CD4-positive, alpha-beta memory T cell (primary cell): ENCODE data around the gene TMX3. TPM values are rescaled to one million over a fixed set of nuclear protein-coding genes. Genes with fewer than 3 reads are reported as not detected.
A peak's percentile ranks its signal among the peaks of the same experiment; 100 is the strongest.

Source experiments
- CTCF ChIA-PET: fragments of 350-600 bp; sonication (Branson Sonifier 250); formaldehyde crosslinking; loops from one replicate; lab custom pipeline; 2021; ENCODE audit warnings: inconsistent platforms; ENCODE audit not compliant: partially characterized antibody; lab: Charles Lee
- POLR2A ChIA-PET: fragments of 350-600 bp; sonication (Branson Sonifier 250); formaldehyde crosslinking; loops from one replicate; lab custom pipeline; 2021; ENCODE audit not compliant: partially characterized antibody; lab: Charles Lee
- DNase-seq, 5 donors: peaks; one replicate each; pipeline versions ENCODE4 v3.0.0 to v3.0.0-alpha.2; 2020 to 2022; ENCODE audit warnings: mixed read lengths in 1 of 5
- H3K27ac ChIP-seq: one replicate; pipeline ENCODE4 v1.7.0; 2013; ENCODE audit warnings: low read depth, low read length
- H3K27me3 ChIP-seq: 2 replicates; pipeline ENCODE4 v1.7.0; 2013; ENCODE audit warnings: mild to moderate bottlenecking, low read length, moderate library complexity; ENCODE audit not compliant: insufficient read depth
- H3K36me3 ChIP-seq: 2 replicates; pipeline ENCODE4 v1.7.0; 2013; ENCODE audit warnings: mild to moderate bottlenecking, low read length, moderate library complexity; ENCODE audit not compliant: insufficient read depth
- H3K4me1 ChIP-seq: 2 replicates; pipeline ENCODE4 v1.7.0; 2013; ENCODE audit warnings: mild to moderate bottlenecking, low read length, moderate library complexity; ENCODE audit not compliant: insufficient read depth
- H3K4me3 ChIP-seq, 2 donors: one replicate each; pipeline ENCODE4 v1.7.0; 2013; ENCODE audit warnings: low read length in 2 of 2, mild to moderate bottlenecking in 1 of 2
- H3K9me3 ChIP-seq, 2 donors: one replicate each; pipeline ENCODE4 v1.7.0; 2013; ENCODE audit warnings: low read length in 2 of 2, control low read depth in 1 of 2; ENCODE audit not compliant: control insufficient read depth in 1 of 2
- H3K27ac Mint-ChIP-seq, 7 donors: one replicate each; pipeline ENCODE4 v1.8.0; 2020 to 2021; ENCODE audit warnings: mixed read lengths in 7 of 7, mild to moderate bottlenecking in 6 of 7, inconsistent platforms in 3 of 7, moderate library complexity in 3 of 7
- H3K27me3 Mint-ChIP-seq, 2 donors: one replicate each; pipeline ENCODE4 v1.8.0; 2020 to 2021; ENCODE audit warnings: mixed read lengths in 2 of 2
- H3K36me3 Mint-ChIP-seq, 2 donors: one replicate each; pipeline ENCODE4 v1.8.0; 2020 to 2021; ENCODE audit warnings: mixed read lengths in 2 of 2, inconsistent platforms in 1 of 2, mild to moderate bottlenecking in 1 of 2
- H3K4me1 Mint-ChIP-seq, 4 donors: one replicate each; pipeline ENCODE4 v1.8.0; 2020 to 2021; ENCODE audit warnings: mixed read lengths in 4 of 4, mild to moderate bottlenecking in 1 of 4
- H3K4me3 Mint-ChIP-seq, 8 donors: one replicate each; pipeline ENCODE4 v1.8.0; 2020 to 2021; ENCODE audit warnings: mixed read lengths in 8 of 8, mild to moderate bottlenecking in 7 of 8, moderate library complexity in 6 of 8, inconsistent platforms in 3 of 8
- H3K9me3 Mint-ChIP-seq, 8 donors: one replicate each; pipeline ENCODE4 v1.8.0; 2020 to 2021; ENCODE audit warnings: mixed read lengths in 8 of 8, mild to moderate bottlenecking in 5 of 8, inconsistent platforms in 3 of 8, moderate library complexity in 1 of 8
- intact Hi-C: fragments of 100-400 bp; cut with micrococcal nuclease; formaldehyde crosslinking; loops from one replicate; pipeline ENCODE4 v1.15.1; 2023
- polyA plus RNA-seq, 2 donors: library from polyadenylated mRNA; unstranded; fragments of 300-500 nt; fragmentation: Illumina TruSeq; gene quantifications; one replicate each; pipeline ENCODE4 v1.2.3, GENCODE V29; 2021
- total RNA-seq, 2 experiments: library from RNA; stranded (reverse); gene quantifications; one replicate each; pipeline ENCODE4 v1.2.3, GENCODE V29; 2021

TMX3 gene
- total and polyA plus RNA-seq, 4 experiments from 2014 or later, result 19.2 to 73.6 (median 43.8) TPM

GRCh38 chr18:68694316-68694715, 20.6 kb downstream of the TMX3 start:
- no peak overlapping the region for H3K27ac ChIP-seq
- H3K4me3 ChIP-seq, result no peak overlapping the region
- no peaks in the 10 kb centered on the region for H3K27me3 ChIP-seq
- H3K4me1 ChIP-seq, result no peaks in the 10 kb centered on the region
- Mint-ChIP-seq H3K4me1 (peaks cover 4 to 10% (median 5%) of the 10 kb centered on the region in 4 donors), H3K36me3 (peaks cover 44 to 55% of the 10 kb centered on the region in 2 donors), H3K27ac (peak overlapping the region in 1 of 7 donors; percentile 77), H3K27me3 (no peaks in the 10 kb centered on the region), H3K4me3 (no peak overlapping the region), H3K9me3 (no peaks in the 10 kb centered on the region)
- intact Hi-C loops, result no loop called here
- ChIA-PET POLR2A (no interaction called here), CTCF (no interaction called here)
- DNase-seq, result no peak
- no peaks in the 10 kb centered on the region for H3K9me3 ChIP-seq
- peaks cover 27% of the 10 kb centered on the region for H3K36me3 ChIP-seq

- peaks cover 4 to 8% (median 5%) of the 10 kb centered on the region in 4 donors for H3K4me1 Mint-ChIP-seq
- intact Hi-C loops, result no loop called here
- no peaks in the 10 kb centered on the region for H3K27me3 Mint-ChIP-seq
- Histone ChIP-seq H3K27me3 (no peaks in the 10 kb centered on the region), H3K27ac (no peak overlapping the region), H3K4me3 (no peak overlapping the region), H3K9me3 (no peaks in the 10 kb centered on the region), H3K36me3 (peaks cover 27% of the 10 kb centered on the region), H3K4me1 (no peaks in the 10 kb centered on the region)
- no peak overlapping the region for H3K4me3 Mint-ChIP-seq
- H3K9me3 Mint-ChIP-seq, result no peaks in the 10 kb centered on the region
- peaks cover 37 to 52% of the 10 kb centered on the region in 2 donors for H3K36me3 Mint-ChIP-seq
- CTCF ChIA-PET, result no interaction called here
- H3K27ac Mint-ChIP-seq, result peak overlapping the region in 2 of 7 donors; percentile 31 to 55
- DNase-seq, result no peak
- POLR2A ChIA-PET, result no interaction called here
These were observed 21.7 kb downstream of the TMX3 start for GRCh38 chr18:68693091-68693815.

GRCh38 chr18:68679528-68679927, 35.4 kb downstream of the TMX3 start:
- H3K27me3 Mint-ChIP-seq, result no peaks in the 10 kb centered on the region
- H3K36me3 Mint-ChIP-seq, result peaks cover 37 to 71% of the 10 kb centered on the region in 2 donors

GRCh38 chr18:68676913-68677312, 38.0 kb downstream of the TMX3 start:
- Mint-ChIP-seq H3K4me3 (no peak overlapping the region), H3K36me3 (peaks cover 30 to 60% of the 10 kb centered on the region in 2 donors), H3K27ac (peak overlapping the region in 4 of 7 donors; percentile 1 to 85 (median 6)), H3K4me1 (peaks cover 0 to 5% (median 2%) of the 10 kb centered on the region in 4 donors), H3K27me3 (no peaks in the 10 kb centered on the region), H3K9me3 (no peaks in the 10 kb centered on the region)
- intact Hi-C loops, result no loop called here
- Histone ChIP-seq H3K27me3 (no peaks in the 10 kb centered on the region), H3K36me3 (peaks cover 26% of the 10 kb centered on the region), H3K4me1 (no peaks in the 10 kb centered on the region), H3K4me3 (no peak overlapping the region), H3K9me3 (no peaks in the 10 kb centered on the region), H3K27ac (no peak overlapping the region)
- CTCF ChIA-PET, result no interaction called here
- no peak for DNase-seq
- POLR2A ChIA-PET, result no interaction called here

More at GRCh38 chr18:68679528-68679927, 35.4 kb downstream of the TMX3 start:
- Histone ChIP-seq H3K27ac (no peak overlapping the region), H3K4me1 (no peaks in the 10 kb centered on the region), H3K36me3 (peaks cover 30% of the 10 kb centered on the region), H3K4me3 (no peak overlapping the region), H3K9me3 (no peaks in the 10 kb centered on the region), H3K27me3 (no peaks in the 10 kb centered on the region)
- Mint-ChIP-seq H3K4me3 (no peak overlapping the region), H3K4me1 (peaks cover 0 to 5% (median 2%) of the 10 kb centered on the region in 4 donors), H3K9me3 (no peaks in the 10 kb centered on the region), H3K27ac (peak overlapping the region in 3 of 7 donors; percentile 17 to 81 (median 18))
- POLR2A ChIA-PET, result no interaction called here
- intact Hi-C loops, result no loop called here
- no peak for DNase-seq
- CTCF ChIA-PET, result no interaction called here

- Histone ChIP-seq H3K27ac (no peak overlapping the region), H3K36me3 (no peaks in the 10 kb centered on the region), H3K27me3 (no peaks in the 10 kb centered on the region), H3K4me3 (no peak overlapping the region), H3K9me3 (no peaks in the 10 kb centered on the region), H3K4me1 (no peaks in the 10 kb centered on the region)
- Mint-ChIP-seq H3K27me3 (no peaks in the 10 kb centered on the region), H3K36me3 (no peaks in the 10 kb centered on the region), H3K4me3 (no peak overlapping the region), H3K4me1 (no peaks in the 10 kb centered on the region), H3K9me3 (peaks cover 0 to 2% (median 0%) of the 10 kb centered on the region in 8 donors), H3K27ac (no peak overlapping the region)
- ChIA-PET CTCF (no interaction called here), POLR2A (no interaction called here)
- DNase-seq, result no peak
- intact Hi-C loops, result no loop called here
These were observed 47.8 kb downstream of the TMX3 start for GRCh38 chr18:68667121-68667520.

GRCh38 chr18:68666381-68666780, 48.5 kb downstream of the TMX3 start:
- ChIA-PET POLR2A (no interaction called here), CTCF (no interaction called here)
- intact Hi-C loops, result no loop called here
- H3K27ac ChIP-seq, result no peak overlapping the region
- no peak for DNase-seq
- Mint-ChIP-seq H3K27ac (no peak overlapping the region), H3K9me3 (peaks cover 0 to 2% (median 0%) of the 10 kb centered on the region in 8 donors), H3K4me3 (no peak overlapping the region), H3K36me3 (no peaks in the 10 kb centered on the region), H3K4me1 (no peaks in the 10 kb centered on the region), H3K27me3 (no peaks in the 10 kb centered on the region)
- no peaks in the 10 kb centered on the region for H3K36me3 ChIP-seq
- no peaks in the 10 kb centered on the region for H3K4me1 ChIP-seq
- no peak overlapping the region for H3K4me3 ChIP-seq
- no peaks in the 10 kb centered on the region for H3K27me3 ChIP-seq
- H3K9me3 ChIP-seq, result no peaks in the 10 kb centered on the region

- Mint-ChIP-seq H3K27me3 (no peaks in the 10 kb centered on the region), H3K4me3 (no peak overlapping the region), H3K36me3 (no peaks in the 10 kb centered on the region), H3K9me3 (peaks cover 0 to 2% (median 0%) of the 10 kb centered on the region in 8 donors), H3K4me1 (no peaks in the 10 kb centered on the region), H3K27ac (no peak overlapping the region)
- CTCF ChIA-PET, result no interaction called here
- intact Hi-C loops, result no loop called here
- DNase-seq, result no peak
- Histone ChIP-seq H3K4me1 (no peaks in the 10 kb centered on the region), H3K27me3 (no peaks in the 10 kb centered on the region), H3K27ac (no peak overlapping the region), H3K9me3 (no peaks in the 10 kb centered on the region), H3K4me3 (no peak overlapping the region), H3K36me3 (no peaks in the 10 kb centered on the region)
- POLR2A ChIA-PET, result no interaction called here
These were observed 49.3 kb downstream of the TMX3 start for GRCh38 chr18:68665628-68666027.
